Choroid plexus epithelial cell (primary cell): ENCODE results near the gene DYNC1H1.

Source experiments
- DNase-seq: peaks from one replicate; pipeline ENCODE4 v3.0.0-alpha.2; 2010; ENCODE audit warnings: low read depth
- H3K4me3 ChIP-seq: 2 replicates; pipeline ENCODE4 v1.5.1; 2011; ENCODE audit warnings: low read depth, mild to moderate bottlenecking, control low read depth, low read length, moderate library complexity
- CTCF ChIP-seq: conservative IDR thresholded peaks from 2 replicates; pipeline ENCODE4 v1.5.1; 2011; ENCODE audit warnings: low read depth, mild to moderate bottlenecking, control low read depth, inconsistent platforms, low read length, moderate library complexity

DYNC1H1 gene

GRCh38 chr14:102049258-102050025 lies 85.1 kb downstream of the DYNC1H1 start:
- TF ChIP-seq CTCF: no peak
- H3K4me3 ChIP-seq: no peak overlapping the region
- no peak for DNase-seq

GRCh38 chr14:102050026-102050405 lies 85.6 kb downstream of the DYNC1H1 start:
- no peak for TF ChIP-seq CTCF
- H3K4me3 ChIP-seq: no peak overlapping the region
- no peak for DNase-seq

DNA sequence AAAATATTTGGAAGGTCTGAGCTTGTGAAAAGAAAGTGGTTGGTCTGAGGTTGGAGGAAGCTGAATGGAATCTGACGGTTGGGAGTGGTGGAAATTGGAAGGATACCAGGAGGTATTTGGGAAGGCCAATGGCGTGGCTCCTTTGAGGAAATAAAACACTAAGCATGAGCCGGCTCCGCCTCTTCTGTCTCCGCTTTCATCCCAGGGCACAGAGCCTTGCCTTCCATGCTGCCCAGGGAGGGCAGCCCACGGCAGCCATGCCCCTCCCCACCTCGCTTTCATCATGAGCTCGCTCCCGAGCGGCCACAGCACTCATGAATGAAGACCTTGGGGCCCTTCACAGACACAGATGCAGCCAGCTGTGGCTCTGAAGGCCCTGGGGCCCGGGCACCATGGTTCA lies 86.3 kb downstream of the DYNC1H1 start:
- DNase-seq: no peak
- H3K4me3 ChIP-seq: no peak overlapping the region
- no peak for TF ChIP-seq CTCF

DNA sequence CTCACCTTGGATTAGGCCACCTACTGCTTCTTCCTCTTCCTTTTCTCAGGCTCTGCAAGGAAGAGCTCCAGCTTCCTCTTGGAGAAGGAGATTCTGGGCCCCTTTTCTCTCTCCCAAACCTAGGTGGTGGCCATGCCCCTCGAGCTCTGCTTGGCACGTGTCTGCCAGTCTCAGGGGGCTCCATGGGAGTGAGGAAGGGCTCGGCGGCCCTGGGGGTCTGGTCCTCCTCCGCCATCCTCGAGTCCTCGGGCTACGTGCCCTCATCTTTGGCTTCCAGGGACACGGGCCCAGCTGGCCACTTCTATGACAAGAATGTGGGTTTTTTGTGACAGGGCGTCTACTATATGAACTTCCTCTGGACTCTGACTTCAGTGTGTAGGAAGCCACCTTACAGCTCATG lies 88.1 kb downstream of the DYNC1H1 start:
- TF ChIP-seq CTCF: no peak
- no peak overlapping the region for H3K4me3 ChIP-seq
- DNase-seq: no peak

- TF ChIP-seq CTCF: no peak
- H3K4me3 ChIP-seq: no peak overlapping the region
- DNase-seq: peak; percentile 83
Measured at GRCh38 chr14:102055181-102055901, 91.0 kb downstream of the DYNC1H1 start.

GRCh38 chr14:102056694-102057442 lies 92.5 kb downstream of the DYNC1H1 start:
- H3K4me3 ChIP-seq: no peak overlapping the region
- no peak for TF ChIP-seq CTCF
- no peak for DNase-seq
